GM12892 (cell line): Measurements from ENCODE around the gene CCDC60.

Experiments
- POLR2A ChIP-seq: IDR thresholded peaks from 2 replicates; pipeline ENCODE4 v1.6.1; 2011; ENCODE audit warnings: low read depth, low read length, control low read depth
- POLR2AphosphoS5 ChIP-seq: IDR thresholded peaks from 2 replicates; pipeline ENCODE4 v1.6.1; 2011; ENCODE audit warnings: low read depth, low read length, control low read depth
- TAF1 ChIP-seq: IDR thresholded peaks from 2 replicates; pipeline ENCODE4 v1.6.1; 2011; ENCODE audit warnings: low read depth, mild to moderate bottlenecking, control low read depth, low read length, borderline replicate concordance

- TF ChIP-seq POLR2AphosphoS5 (no peak), POLR2A (no peak), TAF1 (no peak)
Measured at GRCh38 chr12:119450771-119451170, 116.2 kb downstream of the CCDC60 start.
